GM19452 (cell line): ENCODE data around the gene PRMT7.

Source experiments
- ATAC-seq: cut with Tn5 transposase; IDR thresholded peaks from one replicate; pipeline ENCODE4 v1.9.1; 2021; ENCODE audit not compliant: unreplicated experiment

PRMT7 gene

DNA sequence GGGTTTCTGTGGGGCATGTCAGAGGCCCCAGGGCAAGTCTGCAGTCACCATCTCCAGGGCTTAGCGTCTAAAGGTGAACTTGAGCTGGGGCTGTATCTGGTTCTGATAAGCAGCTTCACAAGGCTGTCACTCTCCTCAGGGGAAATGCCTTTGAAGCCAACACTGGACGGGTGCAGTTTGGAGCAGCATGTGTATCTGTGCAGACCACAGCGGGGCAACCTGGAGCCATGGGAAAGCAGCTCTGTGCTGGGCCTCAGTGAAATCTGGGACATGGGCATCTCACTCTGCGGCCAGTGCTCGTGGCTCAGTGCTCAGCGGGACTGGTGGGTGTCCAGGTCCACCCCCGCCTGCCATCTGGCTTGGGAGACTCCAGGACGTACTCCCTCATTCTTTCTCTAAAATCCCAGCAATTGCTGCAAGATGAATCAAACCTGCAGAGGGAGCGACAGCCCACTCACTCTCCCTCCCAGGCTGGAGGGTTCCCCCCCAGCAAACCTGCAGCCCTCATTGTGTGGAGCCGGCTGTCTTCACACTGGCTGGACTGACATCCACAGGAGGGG is 63.5 kb downstream of the PRMT7 start:
- no peak for ATAC-seq

DNA sequence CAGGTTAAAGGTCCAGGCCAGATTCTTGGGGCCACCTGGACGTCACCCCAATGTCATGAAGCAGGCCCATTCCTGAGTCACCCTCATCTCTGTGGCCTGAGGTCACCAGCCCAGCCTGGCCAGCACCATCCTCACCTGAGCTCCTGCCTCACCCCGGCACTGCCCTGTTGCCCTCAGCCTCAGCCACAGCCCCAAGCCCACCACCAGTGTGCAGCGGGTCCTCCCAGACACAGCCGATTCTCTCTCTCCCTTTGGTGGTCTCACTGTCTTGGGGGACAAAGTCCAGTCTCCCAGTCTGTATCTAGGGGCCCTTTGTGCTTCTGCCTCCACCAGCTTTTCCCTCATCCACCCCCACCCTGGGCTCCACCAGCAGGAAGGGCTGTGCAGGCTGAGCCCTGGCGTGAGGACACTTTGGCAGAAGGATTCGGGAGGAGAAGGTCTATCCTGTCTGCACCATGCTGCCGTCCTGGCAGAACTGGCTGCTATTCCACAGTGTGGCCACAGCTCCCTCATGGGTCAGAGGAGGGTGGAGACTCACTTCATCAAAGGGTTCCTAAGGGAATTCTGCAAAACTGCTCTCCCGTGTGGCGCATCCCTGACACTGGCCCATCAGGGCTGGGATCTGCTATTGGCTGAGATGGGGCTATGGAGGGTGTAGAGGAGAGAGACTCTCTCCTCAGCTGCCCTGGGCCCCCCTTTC is 64.3 kb downstream of the PRMT7 start:
- ATAC-seq: no peak

DNA sequence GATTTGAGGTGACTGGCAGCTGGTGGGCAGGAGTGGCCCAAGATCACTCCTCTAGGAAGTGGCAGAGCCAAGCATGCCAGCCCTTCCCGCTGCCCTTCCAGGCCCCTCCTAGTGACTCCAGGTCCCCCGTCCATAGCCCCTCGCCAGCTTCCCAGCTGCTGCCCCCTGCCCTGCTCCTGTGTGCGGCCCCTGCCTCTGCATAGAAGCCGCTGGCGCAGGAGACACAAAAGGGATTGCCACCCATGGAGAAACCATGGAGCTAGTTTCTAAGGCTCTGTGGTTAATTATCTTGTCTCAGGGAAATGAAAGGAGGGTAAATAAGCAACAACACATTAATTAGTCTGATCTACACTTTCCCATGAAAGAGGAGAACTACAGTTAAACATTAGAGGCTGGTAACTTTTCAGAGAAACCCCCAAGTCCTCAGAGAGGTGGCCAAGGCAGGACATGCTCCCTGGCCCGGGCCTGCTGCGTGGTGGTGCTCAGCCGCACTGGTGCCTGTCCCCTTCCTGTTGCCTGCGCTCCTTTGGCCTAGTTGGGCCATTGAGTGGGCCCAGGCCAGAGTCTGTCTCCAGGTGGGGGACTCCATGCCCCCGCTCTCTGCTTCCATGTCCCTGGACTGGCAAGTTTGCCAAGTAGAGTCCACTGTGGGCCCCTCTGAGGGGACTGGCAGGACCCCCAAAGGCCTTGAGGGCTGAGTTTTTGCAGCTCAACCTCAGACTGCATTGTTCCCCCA is 65.2 kb downstream of the PRMT7 start:
- no peak for ATAC-seq

DNA sequence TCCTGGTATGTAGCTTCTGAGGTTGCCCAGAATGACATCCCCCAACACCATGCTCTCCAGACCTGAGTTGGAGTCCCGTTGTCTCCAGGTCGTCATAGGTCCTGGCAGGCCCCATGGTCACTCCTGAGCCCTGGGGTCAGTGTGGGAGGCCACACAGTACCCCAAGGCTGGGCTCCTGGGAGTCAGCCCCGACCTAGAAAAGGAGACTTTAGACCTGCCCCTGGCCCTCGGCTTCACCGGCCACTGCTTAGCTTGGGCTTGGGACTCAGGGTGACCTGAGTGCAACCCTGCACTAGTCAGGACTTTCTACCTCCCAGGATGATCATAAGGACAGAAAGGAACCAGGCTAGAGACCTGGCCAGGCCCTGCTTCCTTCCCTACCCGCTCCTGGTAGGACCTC is 65.8 kb downstream of the PRMT7 start:
- ATAC-seq: no peak

DNA sequence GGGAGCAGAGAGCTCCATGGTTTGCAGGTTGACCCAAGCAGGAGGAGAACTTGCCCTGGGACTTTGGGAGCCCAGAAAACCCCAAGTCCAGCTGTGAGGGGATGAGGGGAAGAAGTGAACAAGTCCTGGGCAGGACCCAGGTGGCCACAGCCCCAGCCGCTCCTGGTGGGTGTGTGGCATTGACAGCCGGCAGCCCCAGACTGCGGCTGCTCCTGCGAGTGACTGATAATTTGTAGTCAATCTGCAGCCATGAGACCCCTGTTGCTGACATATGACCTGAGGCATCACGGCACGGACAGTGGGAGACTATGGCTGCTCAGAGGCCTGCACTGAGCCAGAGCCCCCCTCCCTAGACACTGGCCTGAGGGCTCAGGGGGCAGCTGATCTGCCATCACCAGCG is 66.4 kb downstream of the PRMT7 start:
- ATAC-seq: no peak

DNA sequence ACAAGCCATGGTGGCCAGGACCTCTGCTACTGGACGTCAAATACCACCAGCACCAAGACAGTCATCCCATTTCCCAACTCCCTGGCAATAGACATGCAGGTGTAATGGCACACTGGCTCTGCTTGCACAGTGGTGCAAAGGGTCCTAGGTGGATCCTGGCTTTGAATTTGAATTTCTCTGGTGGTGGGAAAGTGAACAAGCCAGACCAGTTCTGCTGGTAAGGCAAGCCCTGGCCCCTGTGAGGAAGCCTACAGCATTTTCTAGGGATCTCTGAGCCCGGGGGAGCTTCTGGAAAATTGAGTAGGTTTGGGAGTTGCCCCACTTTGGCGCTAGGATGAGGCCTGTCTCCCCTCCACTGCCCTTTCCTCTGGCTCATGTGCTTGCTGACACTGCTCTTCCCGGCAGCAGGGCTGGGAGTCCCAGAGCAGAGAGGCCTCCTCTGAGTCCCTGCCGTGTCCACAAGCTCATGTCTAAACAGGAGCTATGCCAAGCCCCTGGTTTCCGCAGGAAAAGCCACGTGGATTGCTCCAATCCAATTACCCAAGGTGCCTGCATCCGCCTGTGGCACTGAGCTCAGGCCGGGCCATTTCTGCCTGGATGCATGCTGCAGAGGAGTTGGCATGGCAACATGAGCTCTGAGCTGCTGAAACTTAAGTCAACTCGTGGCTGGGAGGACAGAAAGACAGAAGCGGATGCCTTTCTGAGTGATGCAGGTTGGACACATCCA is 67.0 kb downstream of the PRMT7 start:
- no peak for ATAC-seq

DNA sequence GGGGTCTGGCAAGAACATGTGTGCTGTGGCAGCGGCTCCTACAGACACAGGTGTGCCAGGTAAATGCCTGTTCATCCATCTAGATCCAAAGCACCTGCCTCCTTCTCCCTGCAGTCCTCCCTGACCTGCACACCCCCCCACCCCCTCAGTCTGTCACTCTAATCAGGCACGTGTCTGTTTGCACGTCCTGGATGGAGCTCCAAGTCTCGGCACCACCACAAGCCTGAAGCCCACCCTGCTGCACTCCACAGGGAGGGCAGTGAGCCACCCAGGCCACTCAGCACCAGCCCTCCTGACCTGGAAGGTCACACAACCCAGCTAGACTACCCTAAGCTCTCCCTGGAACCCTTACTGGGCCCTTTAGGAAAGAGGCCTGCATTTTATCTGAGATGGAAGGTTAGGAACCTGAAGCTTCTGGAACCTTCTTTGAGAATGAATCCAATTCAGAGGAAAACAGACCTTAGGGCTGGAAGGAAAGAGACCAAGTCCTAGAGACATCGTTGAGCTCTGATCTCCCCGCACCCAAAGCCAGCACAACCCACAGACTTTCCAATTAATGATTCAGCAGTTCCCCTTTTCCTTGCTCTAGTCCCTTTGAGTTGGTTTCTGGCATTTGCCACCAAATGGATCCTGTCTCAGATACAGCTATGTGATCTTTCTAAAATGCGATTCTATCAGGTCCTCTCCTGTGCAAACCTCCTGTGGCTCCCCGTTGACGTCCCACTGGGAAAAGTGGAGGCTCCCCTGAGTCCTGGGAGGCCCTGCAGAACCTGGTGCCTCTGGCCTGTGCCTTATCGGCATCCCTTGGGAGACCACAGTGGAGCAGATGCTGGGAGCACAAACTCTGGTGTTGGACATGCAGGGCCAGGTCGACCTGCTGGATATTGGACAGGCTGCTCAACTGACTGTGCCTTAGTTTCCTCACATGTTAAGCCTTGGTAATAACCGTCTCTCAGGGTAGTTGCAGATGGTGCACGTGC is 67.9 kb downstream of the PRMT7 start:
- no peak for ATAC-seq

DNA sequence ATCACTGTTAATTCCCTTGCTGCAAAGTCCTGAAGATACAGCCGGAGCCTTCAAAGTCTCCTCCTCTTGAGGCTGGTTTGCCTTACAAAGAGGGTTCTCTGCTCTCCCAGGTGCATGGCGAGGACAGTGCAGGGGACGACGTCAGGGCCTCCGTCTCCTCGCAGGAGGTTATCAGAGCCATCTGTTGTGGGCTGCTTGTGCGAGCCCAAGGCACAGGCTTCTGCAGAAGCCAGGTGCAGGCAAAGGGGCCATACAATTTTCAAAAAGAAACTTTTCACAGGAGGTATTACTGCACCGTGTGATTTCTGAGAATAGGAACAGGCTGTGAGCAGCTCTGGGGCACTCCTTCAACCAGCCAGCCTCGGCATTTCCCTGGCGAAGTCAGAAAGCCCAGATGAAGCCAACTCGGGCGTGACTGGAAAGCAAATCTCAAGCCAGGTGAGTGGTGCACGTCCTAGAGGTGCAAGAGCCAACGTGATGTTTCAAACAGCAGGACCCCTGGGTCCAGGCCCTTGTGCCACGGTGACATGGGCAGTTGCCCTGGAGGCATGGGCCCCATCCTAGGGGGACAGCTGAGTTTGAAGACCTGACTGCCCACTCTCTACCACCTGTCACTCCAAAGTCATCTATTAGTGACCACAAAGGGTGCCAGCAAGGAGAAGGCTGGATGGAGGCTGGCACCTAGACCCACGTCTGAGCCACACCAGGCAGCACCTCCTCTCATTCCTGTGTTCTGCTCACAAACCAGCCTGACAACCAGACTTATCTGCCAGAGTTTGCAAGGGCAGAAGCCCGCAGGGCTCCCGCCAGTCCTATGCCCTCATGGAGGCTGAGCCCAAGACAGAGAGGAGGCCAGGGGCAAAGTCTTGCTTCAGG is 68.9 kb downstream of the PRMT7 start:
- ATAC-seq: no peak

DNA sequence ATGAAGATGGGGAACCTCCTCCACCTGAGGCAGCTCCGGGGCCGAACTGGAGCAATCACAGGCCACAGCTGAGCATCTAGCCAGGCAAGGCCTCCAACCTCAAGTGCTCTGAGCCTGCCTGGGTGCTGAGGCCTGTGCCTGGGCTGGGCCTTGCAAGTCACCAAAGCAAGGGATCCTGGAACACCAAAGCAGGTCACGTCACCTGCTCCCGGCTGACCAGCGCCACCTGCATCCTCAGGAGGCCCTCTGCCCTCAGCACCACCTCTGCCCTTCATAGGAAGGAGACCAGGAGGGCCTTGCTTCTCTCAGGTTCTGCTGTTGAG is 69.5 kb downstream of the PRMT7 start:
- no peak for ATAC-seq

DNA sequence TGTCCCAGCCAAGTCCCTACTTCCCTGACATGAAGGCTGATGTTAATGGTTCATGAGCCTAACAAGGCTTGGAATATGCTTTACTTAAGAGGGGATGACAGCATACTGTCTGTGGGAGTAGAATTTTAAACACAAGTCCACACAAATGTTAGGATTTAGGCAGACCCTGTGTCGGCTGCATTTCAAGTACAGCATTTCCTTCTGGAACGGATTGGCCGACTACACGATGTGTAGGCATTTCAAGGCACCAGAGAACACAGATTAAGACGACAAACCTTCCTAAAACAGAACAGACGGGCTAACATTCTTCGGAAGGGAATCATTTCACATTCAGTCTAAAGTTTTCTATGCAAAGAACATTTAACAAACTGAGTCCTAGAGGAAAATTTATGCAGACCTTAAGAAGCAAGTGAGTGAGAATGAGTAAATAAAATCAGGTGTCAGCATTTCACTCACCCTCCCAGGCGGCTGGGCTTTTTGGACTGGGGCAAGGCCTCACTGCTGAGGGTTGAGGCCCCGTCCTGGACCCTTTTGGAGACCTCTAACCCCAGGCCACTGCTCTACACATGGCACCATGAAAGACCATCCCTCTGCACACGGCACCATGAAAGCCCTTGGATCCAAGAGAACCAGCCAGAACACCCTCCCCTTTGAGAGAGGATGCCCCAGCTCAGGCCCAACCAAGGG is 70.0 kb downstream of the PRMT7 start:
- no peak for ATAC-seq

DNA sequence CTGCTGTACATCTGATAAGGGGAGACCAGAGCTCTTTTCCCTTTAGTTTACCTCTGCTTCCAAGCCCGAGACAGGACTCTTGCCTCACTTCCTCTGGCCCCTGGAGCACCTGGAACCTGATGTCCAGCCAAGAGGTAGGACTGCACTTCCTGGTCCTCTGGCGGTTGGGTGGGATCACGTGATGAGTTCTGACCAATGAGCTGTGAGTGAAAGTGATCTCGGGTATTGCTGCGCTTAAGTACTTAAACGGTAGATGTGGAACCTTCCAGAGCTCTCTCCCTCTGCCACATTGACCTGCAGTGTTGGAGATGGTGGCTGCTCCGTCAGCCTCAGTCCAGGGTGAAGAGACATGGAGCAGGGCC is 70.5 kb downstream of the PRMT7 start:
- no peak for ATAC-seq

DNA sequence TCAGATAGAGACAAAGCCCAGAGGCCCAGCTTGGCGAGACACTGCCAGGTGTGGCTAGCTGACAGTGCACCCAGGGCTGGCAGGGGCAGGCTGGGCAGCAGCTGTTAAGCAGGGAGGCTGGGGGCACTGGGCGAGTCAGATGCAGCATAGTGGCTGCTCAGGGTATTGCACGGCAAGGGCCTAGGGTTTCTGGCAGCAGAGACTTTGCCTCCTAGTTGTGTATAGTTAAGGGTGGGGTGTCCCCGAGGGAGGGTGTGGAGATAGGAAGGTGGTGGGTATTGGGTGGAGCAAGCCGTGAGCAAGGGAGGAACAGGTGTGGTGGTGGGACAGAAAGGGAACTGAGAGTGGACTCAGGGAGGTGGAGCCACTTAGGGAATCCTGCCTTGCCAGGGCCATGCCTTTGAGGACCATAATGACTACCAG is 71.5 kb downstream of the PRMT7 start:
- ATAC-seq: peak; percentile 60

DNA sequence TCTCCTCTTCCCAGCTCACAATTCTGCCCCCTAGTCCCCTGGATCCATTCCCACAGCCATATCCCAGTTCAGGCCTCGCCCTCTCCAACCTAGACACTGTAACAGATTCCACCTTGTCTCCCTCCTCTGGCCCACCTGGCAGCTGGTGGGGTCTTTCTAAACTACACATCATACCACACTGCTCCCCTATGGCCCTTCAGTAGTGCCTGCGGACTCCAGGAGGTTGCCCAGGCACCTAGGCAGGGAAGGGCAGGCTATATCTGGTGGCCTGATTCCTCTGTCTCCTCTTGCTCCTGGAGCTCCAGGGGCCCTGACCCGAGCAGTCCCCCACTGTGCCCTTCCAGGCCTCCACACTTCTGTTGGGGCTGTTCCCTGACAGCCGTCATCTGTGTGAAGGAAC is 73.0 kb downstream of the PRMT7 start:
- no peak for ATAC-seq

DNA sequence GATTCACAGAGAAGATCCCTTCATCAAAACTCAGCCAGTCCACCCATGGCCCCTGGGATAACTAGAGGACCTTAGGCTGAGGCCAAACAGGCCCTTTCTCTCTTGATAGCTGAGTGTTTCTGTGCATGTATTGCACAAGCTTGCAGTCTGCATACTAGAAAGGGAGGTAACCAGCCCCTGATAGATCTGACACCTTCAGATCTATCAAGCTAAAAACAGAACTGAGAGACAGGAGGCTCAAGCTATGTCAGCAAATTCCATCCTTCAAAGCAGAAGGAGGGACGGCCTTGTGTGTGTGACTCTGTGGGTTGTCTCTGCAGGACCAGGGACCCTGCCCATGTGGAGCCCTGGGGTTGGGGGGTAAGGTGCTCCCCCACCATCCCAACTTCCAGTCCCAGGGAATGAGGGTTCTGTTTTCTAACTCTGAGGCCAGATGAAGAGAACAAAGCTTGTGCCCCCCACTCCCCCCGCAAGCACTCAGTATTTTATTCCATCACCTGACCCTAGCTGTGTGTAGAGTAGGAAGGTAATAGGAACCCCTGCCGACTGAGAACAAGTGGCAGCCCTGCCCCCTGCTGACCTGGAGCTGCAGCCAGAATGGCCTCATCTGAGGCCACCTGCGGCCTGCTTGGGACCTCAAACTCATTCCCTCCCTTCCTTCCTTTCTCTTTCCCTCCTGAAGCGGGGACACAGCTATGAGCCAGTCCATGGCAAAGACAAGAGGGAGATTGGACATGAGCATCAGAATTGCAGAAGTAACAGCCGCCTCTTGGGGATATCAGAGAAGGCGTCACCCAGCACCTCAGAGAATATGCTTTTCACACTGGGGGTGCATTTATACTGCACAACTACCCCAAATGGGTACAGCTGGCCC is 73.7 kb downstream of the PRMT7 start:
- ATAC-seq: no peak

DNA sequence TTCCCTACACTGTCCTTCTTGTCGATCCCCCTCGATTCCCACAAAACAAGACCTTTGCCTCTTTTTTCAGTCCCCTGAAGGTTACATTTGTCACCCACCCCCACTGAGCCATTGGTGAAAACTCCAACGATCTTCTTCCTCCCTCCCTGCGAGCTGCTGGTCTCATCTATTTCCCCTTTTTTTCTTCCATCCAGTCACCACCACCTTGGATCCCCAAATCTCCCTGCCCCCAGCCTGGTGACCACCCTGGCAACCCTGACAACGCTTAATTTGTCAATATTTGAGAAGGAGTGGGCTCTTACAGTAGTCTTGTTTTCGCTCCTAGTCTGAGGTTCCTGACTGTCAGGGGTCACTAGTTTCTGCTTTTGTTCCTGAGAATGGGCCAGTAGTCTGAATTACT is 74.6 kb downstream of the PRMT7 start:
- no peak for ATAC-seq

DNA sequence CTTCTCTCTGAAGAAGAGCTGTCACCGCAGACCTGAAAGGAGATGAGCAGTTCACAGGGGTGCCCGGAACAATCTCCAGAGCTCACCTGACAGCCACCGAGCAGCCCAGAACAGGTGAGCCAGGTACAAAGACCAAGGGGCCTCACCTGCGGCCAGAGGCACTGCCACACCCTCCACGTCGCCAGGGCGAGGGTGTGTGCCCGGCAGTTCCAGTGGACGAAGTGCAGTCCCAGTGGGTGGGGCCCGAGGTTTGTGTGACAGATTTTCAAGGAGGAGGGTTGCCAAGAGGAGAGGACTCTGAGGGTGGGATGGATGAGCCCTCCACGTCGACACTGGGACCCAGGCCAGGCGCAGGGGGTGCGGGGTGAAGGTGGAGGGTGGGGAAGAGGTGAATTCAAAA is 75.8 kb downstream of the PRMT7 start:
- no peak for ATAC-seq

DNA sequence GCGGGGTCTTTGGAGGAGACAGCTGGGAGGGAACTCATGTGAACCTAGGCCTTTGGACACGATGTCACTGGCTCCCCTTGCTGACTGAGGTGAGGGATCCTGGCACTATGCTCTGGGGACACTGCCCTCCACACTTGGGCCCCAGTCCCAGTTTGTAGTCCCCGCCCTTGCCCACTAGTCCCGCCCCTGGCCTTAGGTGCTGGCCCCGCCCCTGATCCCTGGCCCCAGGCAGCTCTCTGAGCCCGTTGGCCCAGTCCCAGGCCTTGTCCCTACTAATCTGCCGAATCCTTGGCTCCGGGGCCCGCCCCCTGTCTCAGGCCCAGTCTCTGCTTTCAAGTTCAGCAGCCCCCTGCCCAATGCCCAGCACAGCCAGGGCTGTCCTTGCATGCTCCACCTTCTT is 76.5 kb downstream of the PRMT7 start:
- ATAC-seq: no peak

DNA sequence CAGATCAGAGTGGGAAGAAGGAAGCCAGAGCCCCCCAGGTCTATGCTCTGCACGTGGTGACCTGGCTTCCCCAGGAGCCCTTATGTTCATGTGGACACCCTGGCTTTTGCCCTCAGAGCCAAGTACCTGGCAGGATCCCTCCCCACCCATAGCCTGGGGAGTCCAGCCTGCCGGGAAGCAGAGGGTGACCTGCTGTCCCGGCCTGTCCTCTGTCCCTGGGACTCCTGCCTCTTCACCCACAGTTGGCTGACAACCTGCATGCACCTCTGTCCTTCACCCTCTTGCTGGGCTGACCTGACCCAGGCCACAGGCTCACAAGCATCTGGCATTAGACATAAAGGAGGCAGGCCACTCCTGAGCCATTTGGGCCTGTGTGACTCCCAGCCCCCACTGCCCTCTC is 77.3 kb downstream of the PRMT7 start:
- no peak for ATAC-seq
